HEK293 (cell line): ENCODE data around the gene FKBP4.

Source experiments
- CTCF ChIA-PET: fragments of 350-600 bp; formaldehyde crosslinking; extraction: SDS; loops from one replicate; lab custom pipeline; 2021; ENCODE audit warnings: antibody characterized with exemption; lab: Yijun Ruan, JAX
- POLR2A ChIA-PET: fragments of 300-600 bp; formaldehyde crosslinking; extraction: SDS; loops from one replicate; lab custom pipeline; 2020; ENCODE audit warnings: antibody characterized with exemption, inconsistent platforms; lab: Yijun Ruan, JAX
- H3K27ac ChIP-seq: fragments of 200-500 bp; sonication (Bioruptor generic); 2 replicates; pipeline ENCODE4 v1.5.1; 2014; ENCODE audit warnings: low read depth, low read length, control low read depth, inconsistent platforms; ENCODE audit errors: extremely low read depth
- H3K36me3 ChIP-seq, 2 experiments: fragments of 200-500 bp in 1 of 2; sonication (Bioruptor generic) in 1 of 2; 1 replicate in 1 of 2; 2 replicates in 1 of 2; pipeline ENCODE4 v1.5.1; 2014 to 2017; ENCODE audit warnings: inconsistent platforms in 2 of 2, low read length in 2 of 2; ENCODE audit not compliant: control insufficient read depth in 2 of 2, insufficient read depth in 1 of 2
- H3K4me1 ChIP-seq: fragments of 200-500 bp; sonication (Bioruptor generic); 2 replicates; pipeline ENCODE4 v1.5.1; 2014; ENCODE audit warnings: mild to moderate bottlenecking, low read length, inconsistent platforms; ENCODE audit not compliant: control insufficient read depth, insufficient read depth
- H3K4me3 ChIP-seq: 2 replicates; pipeline ENCODE4 v1.5.1; 2011; ENCODE audit warnings: low read depth, mild to moderate bottlenecking, control low read depth, low read length, moderate library complexity
- H3K9me3 ChIP-seq: fragments of 200-500 bp; sonication (Bioruptor generic); 2 replicates; pipeline ENCODE4 v1.5.1; 2014; ENCODE audit warnings: low read depth, low read length, inconsistent platforms; ENCODE audit not compliant: control insufficient read depth, insufficient read depth
- GLIS1 ChIP-seq: fragments of 450-650 bp; formaldehyde crosslinking; IDR thresholded peaks from 2 replicates; pipeline ENCODE4 v1.5.1; 2016; ENCODE audit warnings: missing biosample characterization, missing genetic modification characterization
- MYNN ChIP-seq: fragments of 450-650 bp; formaldehyde crosslinking; IDR thresholded peaks from 2 replicates; pipeline ENCODE4 v1.5.1; 2016; ENCODE audit warnings: missing biosample characterization, missing genetic modification characterization, borderline replicate concordance
- RBAK ChIP-seq: fragments of 450-650 bp; formaldehyde crosslinking; IDR thresholded peaks from 2 replicates; pipeline ENCODE4 v1.5.1; 2016; ENCODE audit warnings: missing biosample characterization, missing genetic modification characterization
- ZBTB7A ChIP-seq: fragments of 450-650 bp; formaldehyde crosslinking; IDR thresholded peaks from 2 replicates; pipeline ENCODE4 v1.5.1; 2016; ENCODE audit warnings: low read depth, missing biosample characterization, missing genetic modification characterization
- ZIC2 ChIP-seq: fragments of 450-650 bp; formaldehyde crosslinking; IDR thresholded peaks from 2 replicates; pipeline ENCODE4 v1.5.1; 2016; ENCODE audit warnings: missing biosample characterization, missing genetic modification characterization
- ZNF19 ChIP-seq: fragments of 450-650 bp; formaldehyde crosslinking; IDR thresholded peaks from 2 replicates; pipeline ENCODE4; 2016; ENCODE audit warnings: missing biosample characterization, missing genetic modification characterization, low read depth
- ZNF239 ChIP-seq: fragments of 450-650 bp; formaldehyde crosslinking; IDR thresholded peaks from 2 replicates; pipeline ENCODE4 v1.5.1; 2016; ENCODE audit warnings: missing biosample characterization, missing genetic modification characterization
- ZNF274 ChIP-seq, 2 experiments: fragments of 200-500 bp in 1 of 2; fragments of 450-650 bp in 1 of 2; sonication (Bioruptor generic) in 1 of 2; formaldehyde crosslinking in 1 of 2; IDR thresholded peaks; 2 replicates each; pipeline versions ENCODE4 v1.5.1 to v1.6.1; 2014 to 2016; ENCODE audit warnings: borderline replicate concordance in 1 of 2, inconsistent platforms in 1 of 2, low read length in 1 of 2, missing biosample characterization in 1 of 2, missing genetic modification characterization in 1 of 2
- ZNF664 ChIP-seq: fragments of 450-650 bp; formaldehyde crosslinking; IDR thresholded peaks from 2 replicates; pipeline ENCODE4 v1.5.1; 2016; ENCODE audit warnings: missing biosample characterization, missing genetic modification characterization
- ZNF792 ChIP-seq: fragments of 450-650 bp; formaldehyde crosslinking; IDR thresholded peaks from 2 replicates; pipeline ENCODE4 v1.5.1; 2016; ENCODE audit warnings: missing biosample characterization, missing genetic modification characterization
- ZSCAN16 ChIP-seq: fragments of 450-650 bp; formaldehyde crosslinking; IDR thresholded peaks from 2 replicates; pipeline ENCODE4 v1.5.1; 2016; ENCODE audit warnings: missing biosample characterization, missing genetic modification characterization
- TF ChIP-seq, protein P1 (sequence below): fragments of 450-650 bp; formaldehyde crosslinking; IDR thresholded peaks from 2 replicates; pipeline ENCODE4 v1.5.1; 2016; ENCODE audit warnings: missing biosample characterization, missing genetic modification characterization
- TF ChIP-seq, protein P2 (sequence below): fragments of 450-650 bp; formaldehyde crosslinking; IDR thresholded peaks from 2 replicates; pipeline ENCODE4 v1.5.1; 2016; ENCODE audit warnings: missing biosample characterization, missing genetic modification characterization, borderline replicate concordance
- TF ChIP-seq, protein P3 (sequence below): fragments of 450-650 bp; formaldehyde crosslinking; IDR thresholded peaks from 2 replicates; pipeline ENCODE4 v1.5.1; 2017; ENCODE audit warnings: missing biosample characterization, missing genetic modification characterization
- TF ChIP-seq, protein P4 (sequence below): fragments of 450-650 bp; formaldehyde crosslinking; IDR thresholded peaks from 2 replicates; pipeline ENCODE4 v1.5.1; 2017; ENCODE audit warnings: missing biosample characterization, missing genetic modification characterization

The FKBP4 gene

DNA sequence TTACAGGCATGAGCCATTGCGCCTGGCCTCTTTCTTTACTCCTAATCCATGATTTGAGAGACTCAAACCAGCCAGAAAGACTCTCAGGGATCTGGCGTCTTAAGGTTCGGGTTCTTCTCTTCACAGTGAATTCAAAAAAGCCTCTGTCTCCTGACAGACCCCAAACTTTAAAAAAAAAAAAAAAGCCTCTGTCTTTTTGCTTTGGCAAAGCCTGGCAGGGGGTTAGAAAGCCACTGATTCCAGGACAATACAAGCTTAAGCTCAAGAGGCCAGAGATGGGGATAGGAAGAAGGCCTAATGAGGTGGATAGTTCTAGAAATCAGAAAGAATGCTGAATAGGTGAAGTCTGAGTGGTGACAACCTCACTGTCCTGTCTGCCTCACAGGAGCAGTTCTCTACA is 31.3 kb downstream of the FKBP4 start:
- H3K4me3 ChIP-seq: no peak overlapping the region
- TF ChIP-seq ZNF239 (tag by site-specific recombination): no peak
- TF ChIP-seq GLIS1 (tag by site-specific recombination): no peak
- no peak for TF ChIP-seq ZNF19
- no peak for TF ChIP-seq ZNF792 (tag by site-specific recombination)
- TF ChIP-seq, protein P1, sequence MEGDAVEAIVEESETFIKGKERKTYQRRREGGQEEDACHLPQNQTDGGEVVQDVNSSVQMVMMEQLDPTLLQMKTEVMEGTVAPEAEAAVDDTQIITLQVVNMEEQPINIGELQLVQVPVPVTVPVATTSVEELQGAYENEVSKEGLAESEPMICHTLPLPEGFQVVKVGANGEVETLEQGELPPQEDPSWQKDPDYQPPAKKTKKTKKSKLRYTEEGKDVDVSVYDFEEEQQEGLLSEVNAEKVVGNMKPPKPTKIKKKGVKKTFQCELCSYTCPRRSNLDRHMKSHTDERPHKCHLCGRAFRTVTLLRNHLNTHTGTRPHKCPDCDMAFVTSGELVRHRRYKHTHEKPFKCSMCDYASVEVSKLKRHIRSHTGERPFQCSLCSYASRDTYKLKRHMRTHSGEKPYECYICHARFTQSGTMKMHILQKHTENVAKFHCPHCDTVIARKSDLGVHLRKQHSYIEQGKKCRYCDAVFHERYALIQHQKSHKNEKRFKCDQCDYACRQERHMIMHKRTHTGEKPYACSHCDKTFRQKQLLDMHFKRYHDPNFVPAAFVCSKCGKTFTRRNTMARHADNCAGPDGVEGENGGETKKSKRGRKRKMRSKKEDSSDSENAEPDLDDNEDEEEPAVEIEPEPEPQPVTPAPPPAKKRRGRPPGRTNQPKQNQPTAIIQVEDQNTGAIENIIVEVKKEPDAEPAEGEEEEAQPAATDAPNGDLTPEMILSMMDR (tag by site-specific recombination): no peak
- TF ChIP-seq MYNN (tag by site-specific recombination): no peak
- no peak for TF ChIP-seq RBAK
- no peak for TF ChIP-seq ZIC2
- no peak for TF ChIP-seq ZNF274 (IDR thresholded peaks at IDR 0.05; ENCODE audit: low read length)
- no peak for TF ChIP-seq ZNF274 (tag by site-specific recombination; IDR thresholded peaks at IDR 0.05; ENCODE audit: borderline replicate concordance)
- no peak for TF ChIP-seq ZNF664
- TF ChIP-seq, protein P2, sequence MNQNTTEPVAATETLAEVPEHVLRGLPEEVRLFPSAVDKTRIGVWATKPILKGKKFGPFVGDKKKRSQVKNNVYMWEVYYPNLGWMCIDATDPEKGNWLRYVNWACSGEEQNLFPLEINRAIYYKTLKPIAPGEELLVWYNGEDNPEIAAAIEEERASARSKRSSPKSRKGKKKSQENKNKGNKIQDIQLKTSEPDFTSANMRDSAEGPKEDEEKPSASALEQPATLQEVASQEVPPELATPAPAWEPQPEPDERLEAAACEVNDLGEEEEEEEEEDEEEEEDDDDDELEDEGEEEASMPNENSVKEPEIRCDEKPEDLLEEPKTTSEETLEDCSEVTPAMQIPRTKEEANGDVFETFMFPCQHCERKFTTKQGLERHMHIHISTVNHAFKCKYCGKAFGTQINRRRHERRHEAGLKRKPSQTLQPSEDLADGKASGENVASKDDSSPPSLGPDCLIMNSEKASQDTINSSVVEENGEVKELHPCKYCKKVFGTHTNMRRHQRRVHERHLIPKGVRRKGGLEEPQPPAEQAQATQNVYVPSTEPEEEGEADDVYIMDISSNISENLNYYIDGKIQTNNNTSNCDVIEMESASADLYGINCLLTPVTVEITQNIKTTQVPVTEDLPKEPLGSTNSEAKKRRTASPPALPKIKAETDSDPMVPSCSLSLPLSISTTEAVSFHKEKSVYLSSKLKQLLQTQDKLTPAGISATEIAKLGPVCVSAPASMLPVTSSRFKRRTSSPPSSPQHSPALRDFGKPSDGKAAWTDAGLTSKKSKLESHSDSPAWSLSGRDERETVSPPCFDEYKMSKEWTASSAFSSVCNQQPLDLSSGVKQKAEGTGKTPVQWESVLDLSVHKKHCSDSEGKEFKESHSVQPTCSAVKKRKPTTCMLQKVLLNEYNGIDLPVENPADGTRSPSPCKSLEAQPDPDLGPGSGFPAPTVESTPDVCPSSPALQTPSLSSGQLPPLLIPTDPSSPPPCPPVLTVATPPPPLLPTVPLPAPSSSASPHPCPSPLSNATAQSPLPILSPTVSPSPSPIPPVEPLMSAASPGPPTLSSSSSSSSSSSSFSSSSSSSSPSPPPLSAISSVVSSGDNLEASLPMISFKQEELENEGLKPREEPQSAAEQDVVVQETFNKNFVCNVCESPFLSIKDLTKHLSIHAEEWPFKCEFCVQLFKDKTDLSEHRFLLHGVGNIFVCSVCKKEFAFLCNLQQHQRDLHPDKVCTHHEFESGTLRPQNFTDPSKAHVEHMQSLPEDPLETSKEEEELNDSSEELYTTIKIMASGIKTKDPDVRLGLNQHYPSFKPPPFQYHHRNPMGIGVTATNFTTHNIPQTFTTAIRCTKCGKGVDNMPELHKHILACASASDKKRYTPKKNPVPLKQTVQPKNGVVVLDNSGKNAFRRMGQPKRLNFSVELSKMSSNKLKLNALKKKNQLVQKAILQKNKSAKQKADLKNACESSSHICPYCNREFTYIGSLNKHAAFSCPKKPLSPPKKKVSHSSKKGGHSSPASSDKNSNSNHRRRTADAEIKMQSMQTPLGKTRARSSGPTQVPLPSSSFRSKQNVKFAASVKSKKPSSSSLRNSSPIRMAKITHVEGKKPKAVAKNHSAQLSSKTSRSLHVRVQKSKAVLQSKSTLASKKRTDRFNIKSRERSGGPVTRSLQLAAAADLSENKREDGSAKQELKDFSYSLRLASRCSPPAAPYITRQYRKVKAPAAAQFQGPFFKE: no peak
- no peak for TF ChIP-seq ZBTB7A (tag by site-specific recombination)
- TF ChIP-seq, protein P3, sequence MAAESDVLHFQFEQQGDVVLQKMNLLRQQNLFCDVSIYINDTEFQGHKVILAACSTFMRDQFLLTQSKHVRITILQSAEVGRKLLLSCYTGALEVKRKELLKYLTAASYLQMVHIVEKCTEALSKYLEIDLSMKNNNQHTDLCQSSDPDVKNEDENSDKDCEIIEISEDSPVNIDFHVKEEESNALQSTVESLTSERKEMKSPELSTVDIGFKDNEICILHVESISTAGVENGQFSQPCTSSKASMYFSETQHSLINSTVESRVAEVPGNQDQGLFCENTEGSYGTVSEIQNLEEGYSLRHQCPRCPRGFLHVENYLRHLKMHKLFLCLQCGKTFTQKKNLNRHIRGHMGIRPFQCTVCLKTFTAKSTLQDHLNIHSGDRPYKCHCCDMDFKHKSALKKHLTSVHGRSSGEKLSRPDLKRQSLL (tag by site-specific recombination): no peak
- TF ChIP-seq ZSCAN16 (tag by site-specific recombination): no peak
- TF ChIP-seq, protein P4, sequence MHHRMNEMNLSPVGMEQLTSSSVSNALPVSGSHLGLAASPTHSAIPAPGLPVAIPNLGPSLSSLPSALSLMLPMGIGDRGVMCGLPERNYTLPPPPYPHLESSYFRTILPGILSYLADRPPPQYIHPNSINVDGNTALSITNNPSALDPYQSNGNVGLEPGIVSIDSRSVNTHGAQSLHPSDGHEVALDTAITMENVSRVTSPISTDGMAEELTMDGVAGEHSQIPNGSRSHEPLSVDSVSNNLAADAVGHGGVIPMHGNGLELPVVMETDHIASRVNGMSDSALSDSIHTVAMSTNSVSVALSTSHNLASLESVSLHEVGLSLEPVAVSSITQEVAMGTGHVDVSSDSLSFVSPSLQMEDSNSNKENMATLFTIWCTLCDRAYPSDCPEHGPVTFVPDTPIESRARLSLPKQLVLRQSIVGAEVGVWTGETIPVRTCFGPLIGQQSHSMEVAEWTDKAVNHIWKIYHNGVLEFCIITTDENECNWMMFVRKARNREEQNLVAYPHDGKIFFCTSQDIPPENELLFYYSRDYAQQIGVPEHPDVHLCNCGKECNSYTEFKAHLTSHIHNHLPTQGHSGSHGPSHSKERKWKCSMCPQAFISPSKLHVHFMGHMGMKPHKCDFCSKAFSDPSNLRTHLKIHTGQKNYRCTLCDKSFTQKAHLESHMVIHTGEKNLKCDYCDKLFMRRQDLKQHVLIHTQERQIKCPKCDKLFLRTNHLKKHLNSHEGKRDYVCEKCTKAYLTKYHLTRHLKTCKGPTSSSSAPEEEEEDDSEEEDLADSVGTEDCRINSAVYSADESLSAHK (tag by site-specific recombination): no peak
- no peaks in the 10 kb centered on the region for H3K4me1 ChIP-seq
- no peaks in the 10 kb centered on the region for H3K9me3 ChIP-seq
- H3K27ac ChIP-seq: no peak overlapping the region
- POLR2A ChIA-PET: no interaction called here
- H3K36me3 ChIP-seq: peaks cover 39 to 85% of the 10 kb centered on the region in 2 experiments
- CTCF ChIA-PET: no interaction called here
